ENCODE results near the gene CYP4F8.

GRCh38 chr19:15576526-15577156 lies 38.4 kb upstream of the CYP4F8 start:
- no peak for TF ChIP-seq ZFP3 (CRISPR knock-in tag; IDR thresholded peaks at IDR 0.05)
- no peak for TF ChIP-seq ZNF70 (CRISPR knock-in tag; IDR thresholded peaks at IDR 0.05)
- TF ChIP-seq ARNTL (CRISPR knock-in tag; IDR thresholded peaks at IDR 0.05; ENCODE audit: borderline replicate concordance, low read depth) = no peak
- no peak for TF ChIP-seq CSDC2 (CRISPR knock-in tag; IDR thresholded peaks at IDR 0.05)
- TF ChIP-seq ZNF565 (CRISPR knock-in tag; conservative IDR thresholded peaks at IDR 0.05; ENCODE audit: low read depth) = no peak

Measured in SK-N-SH treated with all-trans-retinoic acid at 6 μM for 48 hours (cell line).